Activated naive CD8-positive, alpha-beta T cell treated with anti-CD3 and anti-CD28 coated beads for 36 hours (primary cell): ENCODE measurements around the gene CNGA4. TPM values are rescaled to one million over a fixed set of nuclear protein-coding genes. Genes with fewer than 3 reads are reported as not detected.

Source experiments
- DNase-seq: peaks from one replicate; pipeline ENCODE4 v3.0.0; 2021
- H3K27ac Mint-ChIP-seq: one replicate; pipeline ENCODE4 v1.8.0; 2022; ENCODE audit warnings: mild to moderate bottlenecking, moderate library complexity, mixed read lengths
- H3K27me3 Mint-ChIP-seq: one replicate; pipeline ENCODE4 v1.8.0; 2022; ENCODE audit warnings: mild to moderate bottlenecking, mixed read lengths
- H3K36me3 Mint-ChIP-seq: one replicate; pipeline ENCODE4 v1.8.0; 2021; ENCODE audit warnings: mild to moderate bottlenecking, mixed read lengths
- H3K4me1 Mint-ChIP-seq: one replicate; pipeline ENCODE4 v1.8.0; 2021; ENCODE audit warnings: mixed read lengths
- H3K4me3 Mint-ChIP-seq: one replicate; pipeline ENCODE4 v1.8.0; 2022; ENCODE audit warnings: mild to moderate bottlenecking, moderate library complexity, mixed read lengths
- H3K9me3 Mint-ChIP-seq: one replicate; pipeline ENCODE4 v1.8.0; 2022; ENCODE audit warnings: mixed read lengths
- total RNA-seq, 2 experiments: library from RNA; stranded (reverse); gene quantifications; one replicate each; pipeline ENCODE4 v1.2.3, GENCODE V29; 2021

CNGA4 gene
- total RNA-seq, 2 experiments from 2014 or later = 0.10 to 0.30 TPM

DNA sequence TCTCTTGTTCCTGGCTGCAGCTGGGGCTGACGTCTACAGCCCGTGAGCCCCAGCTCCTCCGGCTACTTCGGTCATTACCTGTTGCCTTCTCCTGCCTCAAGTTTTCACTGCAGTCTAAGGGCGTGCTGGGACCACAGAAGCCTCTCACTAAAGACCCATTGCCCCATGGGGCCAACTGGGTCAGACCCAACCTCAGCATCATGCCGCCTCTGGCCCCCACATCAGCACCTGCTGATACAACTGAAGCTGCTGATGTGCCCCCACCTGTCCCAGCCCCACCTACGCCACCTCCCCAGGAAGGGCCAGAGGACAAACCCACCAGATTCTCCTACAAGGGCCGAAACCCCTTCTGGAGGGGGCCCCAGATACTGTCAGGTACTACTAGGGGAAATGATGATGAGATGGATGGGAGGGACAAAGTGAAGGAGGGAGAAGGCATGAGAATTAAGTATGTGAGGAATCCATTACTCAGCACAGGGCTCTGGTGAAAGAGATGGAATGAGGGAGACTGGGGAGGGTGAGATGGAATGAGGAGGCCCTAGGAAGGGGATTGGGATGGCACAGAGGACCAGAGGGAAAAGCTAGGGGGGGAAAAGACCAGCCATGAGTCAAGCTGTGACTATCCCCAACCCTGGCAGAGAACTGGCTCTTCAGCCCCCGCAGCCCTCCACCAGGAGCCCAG, 28.5 kb upstream of the CNGA4 start:
- no peak for DNase-seq
- Mint-ChIP-seq H3K27me3 (no peaks in the 10 kb centered on the region), H3K9me3 (no peaks in the 10 kb centered on the region), H3K4me3 (no peak overlapping the region), H3K27ac (no peak overlapping the region), H3K36me3 (peaks cover 4% of the 10 kb centered on the region), H3K4me1 (no peaks in the 10 kb centered on the region)

DNA sequence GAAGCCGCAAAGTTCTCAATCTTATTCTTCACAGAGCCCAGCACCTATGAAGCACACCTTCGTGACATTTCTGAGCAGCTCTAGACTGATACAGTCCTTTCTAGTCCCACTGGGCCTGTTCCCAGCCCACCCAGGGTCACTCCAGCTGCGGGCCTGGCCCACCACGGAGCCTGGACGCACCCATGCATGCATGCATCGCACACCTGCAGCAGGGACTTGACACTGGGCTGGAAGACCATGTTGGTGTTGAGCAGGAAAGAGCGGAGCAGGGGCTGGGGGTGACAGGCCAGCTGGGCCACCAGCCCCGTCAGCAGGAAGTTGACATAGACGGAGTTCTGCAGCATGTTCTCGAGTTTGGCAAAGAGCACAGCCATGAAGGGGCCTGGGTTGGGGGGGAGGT, 24.4 kb upstream of the CNGA4 start:
- Mint-ChIP-seq H3K36me3 (peaks cover 3% of the 10 kb centered on the region), H3K4me1 (peaks cover 2% of the 10 kb centered on the region), H3K9me3 (no peaks in the 10 kb centered on the region), H3K27ac (no peak overlapping the region), H3K4me3 (no peak overlapping the region), H3K27me3 (no peaks in the 10 kb centered on the region)
- DNase-seq = no peak

DNA sequence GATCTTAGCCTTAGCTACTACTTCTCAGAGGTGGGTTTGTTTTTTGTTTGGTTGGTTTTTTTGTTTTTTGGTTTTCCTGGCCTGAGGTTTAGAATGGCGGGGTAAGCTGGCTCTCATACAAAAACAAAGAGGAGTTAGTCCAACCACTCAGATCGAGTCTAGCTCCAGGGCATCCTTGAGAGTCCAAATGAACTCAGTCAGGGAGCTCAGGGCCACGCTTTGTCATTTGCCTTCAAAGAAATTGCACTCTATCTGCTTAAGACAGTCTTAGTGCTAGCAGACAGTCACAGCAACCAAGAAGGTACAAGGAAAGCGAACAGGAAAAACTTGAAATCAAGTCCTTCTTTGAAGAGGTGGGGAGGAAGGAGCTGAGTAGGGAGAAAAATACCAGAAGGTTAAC, 22.4 kb upstream of the CNGA4 start:
- Mint-ChIP-seq H3K27ac (no peak overlapping the region), H3K9me3 (no peaks in the 10 kb centered on the region), H3K27me3 (no peaks in the 10 kb centered on the region), H3K36me3 (peaks cover 5% of the 10 kb centered on the region), H3K4me3 (no peak overlapping the region), H3K4me1 (peaks cover 4% of the 10 kb centered on the region)
- no peak for DNase-seq

DNA sequence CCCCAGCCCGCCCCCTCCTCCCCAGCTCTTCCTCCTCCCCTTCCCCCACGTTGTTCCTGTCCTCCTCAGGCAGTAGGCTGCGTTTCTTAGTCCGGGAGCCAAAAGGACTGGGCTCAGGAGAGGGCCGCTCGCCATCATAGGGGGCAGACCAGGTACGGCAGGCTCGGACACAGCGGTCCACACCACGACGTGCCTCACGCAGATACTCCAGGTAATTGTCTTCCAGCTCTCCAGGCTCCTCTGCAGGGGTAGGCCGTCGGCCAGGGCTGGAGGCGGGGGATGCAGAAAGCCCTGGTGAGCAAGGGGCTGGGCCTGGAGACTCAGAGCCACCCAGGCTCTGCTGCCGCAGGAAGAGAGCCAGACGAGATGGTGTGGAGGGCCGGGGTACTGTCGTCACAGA, 21.2 kb upstream of the CNGA4 start:
- H3K27me3 Mint-ChIP-seq = no peaks in the 10 kb centered on the region
- peaks cover 4% of the 10 kb centered on the region for H3K4me1 Mint-ChIP-seq
- H3K4me3 Mint-ChIP-seq = no peak overlapping the region
- DNase-seq = no peak
- peaks cover 11% of the 10 kb centered on the region for H3K36me3 Mint-ChIP-seq
- no peaks in the 10 kb centered on the region for H3K9me3 Mint-ChIP-seq
- H3K27ac Mint-ChIP-seq = no peak overlapping the region

DNA sequence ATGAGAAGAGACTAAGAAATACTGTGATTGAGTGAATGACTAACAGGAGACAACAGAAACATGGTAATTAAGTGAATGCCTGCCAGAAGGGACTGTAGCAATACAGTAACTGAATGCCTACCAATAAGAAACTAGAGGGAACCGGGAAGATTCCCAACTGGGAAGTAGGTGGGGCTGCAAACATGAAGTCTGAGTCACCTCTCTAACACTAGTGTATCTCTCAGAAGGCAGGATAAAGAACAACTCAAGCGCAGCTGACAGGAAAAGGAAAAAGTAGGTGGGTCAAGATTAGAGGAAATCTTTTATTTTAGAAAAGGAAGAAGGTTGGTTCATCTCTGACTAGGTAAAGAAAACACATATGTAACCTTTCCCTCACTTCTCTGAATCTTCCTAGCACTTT, 19.5 kb upstream of the CNGA4 start:
- Mint-ChIP-seq H3K4me1 (peaks cover 4% of the 10 kb centered on the region), H3K4me3 (no peak overlapping the region), H3K36me3 (peaks cover 11% of the 10 kb centered on the region), H3K27ac (no peak overlapping the region), H3K9me3 (no peaks in the 10 kb centered on the region), H3K27me3 (no peaks in the 10 kb centered on the region)
- no peak for DNase-seq

DNA sequence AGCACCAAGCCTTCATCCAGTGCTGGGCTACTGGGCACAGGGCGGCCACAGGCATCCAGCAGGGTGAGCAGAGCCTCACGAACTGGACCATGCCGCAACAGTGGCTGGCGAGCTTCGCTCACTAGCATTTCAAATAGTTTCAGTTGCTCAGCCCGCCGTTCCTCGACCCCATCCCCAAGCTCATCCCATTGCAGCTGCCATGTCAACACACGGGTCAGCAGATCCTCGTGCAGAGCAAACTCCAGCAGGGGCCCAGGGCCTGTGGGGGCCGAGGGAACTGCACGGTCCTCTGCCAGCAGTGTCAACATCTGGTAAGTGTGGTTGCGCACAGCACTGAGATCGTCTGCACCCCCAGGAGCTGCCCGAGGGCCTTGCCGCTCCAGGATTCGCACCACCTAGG, 15.0 kb upstream of the CNGA4 start:
- Mint-ChIP-seq H3K4me3 (no peak overlapping the region), H3K4me1 (peaks cover 17% of the 10 kb centered on the region), H3K9me3 (no peaks in the 10 kb centered on the region), H3K27me3 (no peaks in the 10 kb centered on the region), H3K36me3 (peaks cover 15% of the 10 kb centered on the region), H3K27ac (no peak overlapping the region)
- DNase-seq = no peak

DNA sequence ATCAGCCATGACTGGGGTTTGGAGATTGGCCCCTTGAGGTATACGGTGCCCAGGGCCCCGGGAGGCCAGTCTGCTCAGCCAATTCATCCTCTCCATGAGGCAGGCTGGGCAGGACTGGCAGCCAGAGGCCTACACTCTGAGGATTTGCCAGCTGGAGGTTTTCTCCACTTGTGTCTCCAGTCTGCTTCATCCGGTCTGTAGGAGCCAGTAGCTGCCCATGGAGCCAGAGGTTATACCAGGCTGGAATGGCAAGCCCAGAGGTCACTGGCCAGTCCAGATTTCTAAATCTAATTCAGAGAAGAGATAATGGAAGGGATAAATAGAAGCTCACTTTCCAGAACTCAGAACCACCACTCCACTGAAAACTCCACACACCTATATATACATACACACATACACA, 14.5 kb upstream of the CNGA4 start:
- no peaks in the 10 kb centered on the region for H3K9me3 Mint-ChIP-seq
- peaks cover 20% of the 10 kb centered on the region for H3K4me1 Mint-ChIP-seq

DNA sequence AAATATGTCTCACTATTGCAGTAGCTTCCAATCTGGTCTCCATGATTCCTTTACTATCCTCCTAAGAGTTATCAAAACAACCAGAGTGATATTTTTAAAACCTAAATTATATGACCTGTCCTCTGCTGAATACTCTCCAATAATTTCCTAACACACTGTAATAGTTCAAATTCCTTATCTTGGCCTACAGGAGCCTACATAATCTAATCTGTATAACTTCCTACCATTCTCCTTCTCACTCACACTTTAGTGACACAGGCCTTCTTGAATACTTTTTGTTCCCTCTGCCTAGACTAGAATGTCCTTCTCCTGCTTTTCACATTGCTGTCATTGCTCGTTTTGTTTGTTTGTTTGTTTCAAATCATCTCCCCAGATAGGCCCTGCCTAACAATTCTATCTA, 13.9 kb upstream of the CNGA4 start:
- Mint-ChIP-seq H3K4me3 (no peak overlapping the region), H3K27me3 (no peaks in the 10 kb centered on the region), H3K36me3 (peaks cover 20% of the 10 kb centered on the region), H3K9me3 (no peaks in the 10 kb centered on the region), H3K4me1 (peaks cover 24% of the 10 kb centered on the region), H3K27ac (no peak overlapping the region)
- no peak for DNase-seq

More for the DNA sequence above, 14.5 kb upstream of the CNGA4 start:
- DNase-seq = no peak
- Mint-ChIP-seq H3K4me3 (no peak overlapping the region), H3K27ac (no peak overlapping the region), H3K36me3 (peaks cover 15% of the 10 kb centered on the region), H3K27me3 (no peaks in the 10 kb centered on the region)

DNA sequence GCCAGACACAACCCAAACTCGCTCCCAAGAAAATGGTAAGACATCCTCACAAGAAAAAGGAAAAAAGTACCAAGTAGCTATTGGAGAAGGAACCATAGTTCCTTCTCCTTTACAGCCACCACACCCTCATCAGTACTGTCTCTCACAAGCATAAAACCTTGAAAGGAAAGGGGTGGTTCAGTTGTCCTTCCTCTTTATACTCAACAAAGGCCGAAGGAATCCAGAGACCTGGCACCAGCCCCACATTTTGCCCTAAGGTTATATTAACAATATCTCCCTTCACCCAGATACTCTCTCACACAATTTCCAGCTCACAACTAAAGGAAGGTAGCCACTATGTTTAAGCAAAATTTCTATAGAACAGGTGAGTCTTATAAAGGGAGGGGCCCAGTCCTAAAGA, 13.0 kb upstream of the CNGA4 start:
- peaks cover 19% of the 10 kb centered on the region for H3K36me3 Mint-ChIP-seq
- H3K4me3 Mint-ChIP-seq = no peak overlapping the region
- H3K9me3 Mint-ChIP-seq = no peaks in the 10 kb centered on the region
- peaks cover 30% of the 10 kb centered on the region for H3K4me1 Mint-ChIP-seq
- H3K27me3 Mint-ChIP-seq = no peaks in the 10 kb centered on the region
- DNase-seq = no peak
- H3K27ac Mint-ChIP-seq = no peak overlapping the region

DNA sequence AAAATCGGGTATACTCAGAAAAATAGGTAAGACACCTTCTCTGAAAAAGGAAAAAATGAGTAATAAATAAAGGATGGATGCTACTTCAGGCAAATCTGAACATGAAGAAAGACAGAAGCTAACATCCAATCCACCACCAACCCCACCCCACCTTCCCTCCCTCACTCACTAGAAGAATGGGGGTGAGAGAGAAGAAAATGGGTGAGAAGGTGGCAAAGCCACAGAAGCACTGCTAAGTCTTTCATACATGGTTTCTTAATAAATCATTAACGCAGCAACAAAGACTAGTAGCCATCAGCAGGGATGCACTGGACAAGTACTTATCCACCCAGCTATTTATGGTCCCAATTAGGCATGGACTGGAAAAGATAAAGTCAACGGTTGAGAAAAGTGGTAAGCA, 10.4 kb upstream of the CNGA4 start:
- no peak overlapping the region for H3K4me3 Mint-ChIP-seq
- H3K27ac Mint-ChIP-seq = no peak overlapping the region
- DNase-seq = no peak

DNA sequence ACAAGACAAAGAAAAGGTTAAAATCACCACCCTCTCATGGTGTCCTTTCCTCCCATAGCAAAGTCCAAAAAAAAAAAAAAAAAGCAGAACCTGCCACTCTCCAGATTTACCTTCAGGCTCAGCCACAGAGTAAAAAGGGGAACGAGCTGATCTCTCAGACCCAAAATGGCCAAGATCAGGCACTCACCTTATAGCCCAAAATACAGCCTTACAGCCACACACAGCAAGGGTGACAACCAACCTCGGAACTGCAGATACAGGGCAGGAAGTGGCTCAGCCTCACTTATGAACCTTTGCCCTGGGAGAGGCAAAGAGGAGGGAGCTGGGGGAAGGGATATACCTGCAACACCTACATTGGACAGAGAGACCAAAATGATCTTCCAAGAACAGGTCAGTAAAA, 9.0 kb upstream of the CNGA4 start:
- no peaks in the 10 kb centered on the region for H3K9me3 Mint-ChIP-seq
- no peak overlapping the region for H3K4me3 Mint-ChIP-seq
- no peaks in the 10 kb centered on the region for H3K27me3 Mint-ChIP-seq
- H3K27ac Mint-ChIP-seq = no peak overlapping the region
- DNase-seq = no peak
- peaks cover 14% of the 10 kb centered on the region for H3K36me3 Mint-ChIP-seq
- peaks cover 46% of the 10 kb centered on the region for H3K4me1 Mint-ChIP-seq

More for the DNA sequence above, 10.4 kb upstream of the CNGA4 start:
- no peaks in the 10 kb centered on the region for H3K9me3 Mint-ChIP-seq
- peaks cover 43% of the 10 kb centered on the region for H3K4me1 Mint-ChIP-seq
- no peaks in the 10 kb centered on the region for H3K27me3 Mint-ChIP-seq
- peaks cover 14% of the 10 kb centered on the region for H3K36me3 Mint-ChIP-seq

DNA sequence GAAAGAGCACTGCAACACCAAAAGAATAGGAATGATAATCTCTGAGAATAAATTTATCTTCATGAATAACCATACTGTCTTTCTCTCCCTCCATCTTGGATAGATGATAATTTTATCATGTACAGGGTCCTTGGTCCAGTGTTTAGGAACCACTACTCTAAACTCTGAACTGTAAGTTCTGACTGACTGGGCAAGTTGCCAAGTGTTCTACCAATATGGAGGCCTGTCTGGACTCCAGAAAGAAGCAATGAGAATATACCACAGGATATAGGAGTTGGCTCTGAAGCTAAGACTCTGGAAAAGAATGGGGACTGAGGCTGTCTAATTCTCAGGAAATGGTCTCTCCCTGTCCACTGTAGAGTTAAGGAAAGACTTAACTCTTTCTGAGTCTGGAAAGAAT, 6.0 kb upstream of the CNGA4 start:
- no peak for DNase-seq
- Mint-ChIP-seq H3K9me3 (no peaks in the 10 kb centered on the region), H3K4me1 (peaks cover 36% of the 10 kb centered on the region), H3K27me3 (no peaks in the 10 kb centered on the region), H3K27ac (no peak overlapping the region), H3K36me3 (peaks cover 9% of the 10 kb centered on the region), H3K4me3 (peak overlapping the region; percentile 20)

DNA sequence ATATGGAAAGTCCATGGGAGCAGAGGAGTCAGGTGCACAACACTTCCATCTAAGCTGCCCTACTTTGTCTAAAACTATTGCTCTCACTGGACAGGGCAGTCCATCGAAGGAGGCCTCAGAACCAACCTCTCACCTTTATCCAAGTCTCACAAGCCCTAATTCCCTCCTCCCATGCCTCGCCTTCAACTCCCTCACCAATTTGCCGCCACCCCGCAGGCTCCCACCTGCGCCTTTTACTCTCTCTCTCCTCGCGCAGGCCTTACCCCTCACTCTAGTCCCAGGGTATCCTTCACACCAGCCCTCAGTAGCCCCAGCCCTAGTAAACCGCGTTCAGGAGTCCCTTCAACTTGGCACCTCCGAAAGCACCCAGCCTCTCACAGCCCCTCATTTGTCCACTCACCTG, 4.9 kb upstream of the CNGA4 start:
- Mint-ChIP-seq H3K27ac (peak overlapping the region; percentile 94), H3K4me3 (peak overlapping the region; percentile 98), H3K4me1 (peaks cover 34% of the 10 kb centered on the region), H3K36me3 (peaks cover 7% of the 10 kb centered on the region), H3K27me3 (no peaks in the 10 kb centered on the region), H3K9me3 (no peaks in the 10 kb centered on the region)
- peak; percentile 12 for DNase-seq

DNA sequence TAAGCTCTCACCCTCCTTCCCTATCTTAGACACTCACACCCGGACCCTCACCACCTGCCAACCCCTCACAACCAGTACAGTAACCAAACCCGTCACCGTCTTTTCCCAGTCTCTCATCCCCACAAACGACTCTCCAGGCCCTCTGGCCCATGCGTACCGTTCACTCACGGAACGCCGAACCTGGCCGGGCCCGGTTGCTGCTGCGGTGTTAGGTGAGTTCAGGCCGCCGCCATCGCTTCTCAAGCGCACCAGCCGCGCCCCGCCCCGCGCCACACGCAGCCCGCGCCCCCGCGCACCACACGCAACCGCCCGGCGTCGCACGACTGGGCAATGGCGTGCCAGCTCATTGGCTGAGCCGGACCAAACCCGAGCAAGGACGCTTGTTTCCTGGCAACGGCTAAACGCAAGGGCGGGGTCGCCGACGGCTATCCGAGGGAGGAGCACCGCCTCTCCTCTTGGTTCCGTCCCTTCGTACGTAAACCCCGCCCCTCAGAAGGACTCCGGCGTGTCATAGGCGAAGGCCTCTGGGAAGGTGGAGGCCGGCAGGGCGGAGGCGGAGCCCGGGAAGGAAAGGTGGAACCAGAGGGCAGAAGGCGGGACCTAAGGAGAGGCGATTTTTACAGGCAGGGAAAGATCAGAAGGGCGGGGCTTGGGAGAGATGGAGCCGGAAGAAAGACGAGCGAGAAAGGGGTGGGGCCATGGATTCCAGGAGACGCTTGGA, 4.3 kb upstream of the CNGA4 start, which contains the start of gene FHIP1B:
Gene FHIP1B, minus strand, starts transcription at position 250 of the 721 bp plus-strand sequence. CDS start 10,120 bp downstream, outside the sequence.
- H3K4me1 Mint-ChIP-seq = peaks cover 30% of the 10 kb centered on the region

DNA sequence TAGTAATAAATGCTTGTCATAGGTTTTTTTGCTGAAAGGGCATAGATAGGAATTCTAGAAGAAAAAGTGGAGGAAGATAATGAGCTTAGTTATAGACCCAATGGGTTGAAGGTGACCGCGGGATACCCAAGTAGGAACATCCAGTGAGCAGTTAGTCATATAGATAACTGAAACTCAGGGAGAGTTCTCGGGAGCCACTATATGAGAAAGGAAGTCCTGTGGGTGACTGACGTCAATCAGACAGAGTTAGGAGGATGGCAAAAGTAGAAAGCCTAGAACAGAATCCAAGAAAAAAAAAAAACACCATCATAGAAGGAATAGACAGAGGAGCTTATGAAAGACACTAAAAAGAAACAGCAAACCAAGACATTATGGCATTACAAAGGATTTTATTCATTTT, 1.6 kb upstream of the CNGA4 start:
- H3K27me3 Mint-ChIP-seq = peaks cover 3% of the 10 kb centered on the region
- H3K4me3 Mint-ChIP-seq = no peak overlapping the region
- no peaks in the 10 kb centered on the region for H3K9me3 Mint-ChIP-seq
- no peak overlapping the region for H3K27ac Mint-ChIP-seq
- H3K36me3 Mint-ChIP-seq = no peaks in the 10 kb centered on the region
- no peak for DNase-seq
- peaks cover 14% of the 10 kb centered on the region for H3K4me1 Mint-ChIP-seq

More for the DNA sequence above, 4.3 kb upstream of the CNGA4 start, which contains the start of gene FHIP1B:
- H3K4me3 Mint-ChIP-seq = peak within 1 kb of the TSS; percentile 98
- H3K36me3 Mint-ChIP-seq = peaks cover 6% of the 10 kb centered on the region
- DNase-seq = peak; percentile 100
- no peaks in the 10 kb centered on the region for H3K9me3 Mint-ChIP-seq
- H3K27me3 Mint-ChIP-seq = no peaks in the 10 kb centered on the region
- H3K27ac Mint-ChIP-seq = peak within 1 kb of the TSS; percentile 94
